Endothelial cell of umbilical vein (primary cell): ENCODE results near the gene IQCC. TPM values are rescaled to one million over a fixed set of nuclear protein-coding genes. Genes with fewer than 3 reads are reported as not detected.

ENCODE experiments used
- BruUV-seq: library from RNA; stranded (reverse); fragments of 400-500 nt; replicated peaks from 2 replicates; lab custom pipeline; 2021; lab: Mats Ljungman, UMichigan
- CTCF ChIA-PET: fragments of 300-600, 350-600 bp; sonication (Branson Sonifier 250); formaldehyde crosslinking; loops from one replicate; lab custom pipeline; 2021; ENCODE audit warnings: antibody characterized with exemption, inconsistent platforms; lab: Charles Lee
- POLR2A ChIA-PET: fragments of 300-600, 350-600 bp; sonication (Branson Sonifier 250); formaldehyde crosslinking; loops from one replicate; lab custom pipeline; 2021; ENCODE audit warnings: antibody characterized with exemption, inconsistent platforms; lab: Charles Lee
- DNase-seq: peaks from one replicate; pipeline ENCODE4 v3.0.0-alpha.2; 2011; ENCODE audit warnings: low read depth, low spot score
- FAIRE-seq: peaks from 2 replicates; lab custom pipeline; 2011; peaks lifted over from hg19 to GRCh38; lab: Jason Lieb, UNC
- H2AFZ ChIP-seq: 2 replicates; pipeline ENCODE4 v1.6.0; 2012; ENCODE audit warnings: low read depth, low read length, control low read depth, inconsistent platforms
- H3K27ac ChIP-seq: 2 replicates; pipeline ENCODE4 v1.5.1; 2011; ENCODE audit warnings: low read depth, mild to moderate bottlenecking, control low read depth, low read length, moderate library complexity; ENCODE audit not compliant: insufficient read depth
- H3K27me3 ChIP-seq, 2 experiments: 2 replicates each; pipeline versions ENCODE4 v1.6.0 to v1.6.1; 2011; ENCODE audit warnings: low read length in 2 of 2, mixed read lengths in 1 of 2; ENCODE audit not compliant: control insufficient read depth in 2 of 2, insufficient read depth in 2 of 2
- H3K36me3 ChIP-seq, 2 experiments: 2 replicates in 1 of 2; 3 replicates in 1 of 2; pipeline ENCODE4 v1.5.1; 2011; ENCODE audit warnings: low read length in 2 of 2, mild to moderate bottlenecking in 1 of 2, moderate library complexity in 1 of 2; ENCODE audit not compliant: control insufficient read depth in 2 of 2, insufficient read depth in 2 of 2; ENCODE audit errors: extremely low read depth in 1 of 2
- H3K4me1 ChIP-seq: 3 replicates; pipeline ENCODE4 v1.5.1; 2011; ENCODE audit warnings: mild to moderate bottlenecking, low read length; ENCODE audit not compliant: control insufficient read depth, insufficient read depth; ENCODE audit errors: extremely low read depth
- H3K4me2 ChIP-seq: 2 replicates; pipeline ENCODE4 v1.6.1; 2011; ENCODE audit warnings: low read length, control low read depth, mixed read lengths; ENCODE audit not compliant: insufficient read depth
- H3K4me3 ChIP-seq, 3 experiments: fragments of 200-600 bp in 1 of 3; sonication (generic), shearing (Covaris generic) in 1 of 3; replicated peaks in 1 of 3; 2 replicates each; pipeline ENCODE4 v1.5.1; 2011 to 2016; ENCODE audit warnings: control low read depth in 3 of 3, low read length in 3 of 3, mild to moderate bottlenecking in 2 of 3, inconsistent platforms in 1 of 3, low read depth in 1 of 3, moderate library complexity in 1 of 3; ENCODE audit not compliant: insufficient read depth in 1 of 3
- H3K79me2 ChIP-seq: 2 replicates; pipeline ENCODE4 v1.6.0; 2012; ENCODE audit warnings: low read length, inconsistent platforms; ENCODE audit not compliant: control insufficient read depth, insufficient read depth
- H3K9ac ChIP-seq: replicated peaks from 2 replicates; pipeline ENCODE3; 2011; ENCODE audit warnings: low read length, control low read depth; ENCODE audit not compliant: insufficient read depth; ENCODE audit errors: extremely low read depth
- H3K9me1 ChIP-seq: replicated peaks from 3 replicates; pipeline ENCODE4 v1.6.0; 2011; ENCODE audit warnings: mild to moderate bottlenecking, low read length; ENCODE audit not compliant: control insufficient read depth, insufficient read depth; ENCODE audit errors: extremely low read depth
- H3K9me3 ChIP-seq: replicated peaks from 2 replicates; pipeline ENCODE4 v1.5.1; 2012; ENCODE audit warnings: low read length, inconsistent platforms; ENCODE audit not compliant: control insufficient read depth, insufficient read depth
- H4K20me1 ChIP-seq: replicated peaks from 2 replicates; pipeline ENCODE3; 2011; ENCODE audit warnings: mild to moderate bottlenecking, low read length; ENCODE audit not compliant: control insufficient read depth, insufficient read depth; ENCODE audit errors: extremely low read depth
- EZH2 ChIP-seq: IDR thresholded peaks from 2 replicates; pipeline ENCODE4 v1.6.1; 2012; ENCODE audit warnings: borderline replicate concordance, low read depth, mild to moderate bottlenecking, moderate library complexity, low read length, inconsistent platforms; ENCODE audit not compliant: severe bottlenecking
- FOS ChIP-seq: IDR thresholded peaks from 2 replicates; pipeline ENCODE4 v1.6.1; 2011; ENCODE audit warnings: mild to moderate bottlenecking, low read length, moderate library complexity, borderline replicate concordance; ENCODE audit not compliant: insufficient read depth
- GATA2 ChIP-seq: IDR thresholded peaks from 2 replicates; pipeline ENCODE4 v1.7.0; 2011; ENCODE audit warnings: low read depth, mild to moderate bottlenecking, moderate library complexity, mixed read lengths, low read length; ENCODE audit not compliant: insufficient read length, insufficient read depth
- MYC ChIP-seq: IDR thresholded peaks from one replicate; pipeline ENCODE4 v1.6.1; 2011; ENCODE audit warnings: mild to moderate bottlenecking, low read depth, low read length
- POLR2A ChIP-seq: IDR thresholded peaks from 2 replicates; pipeline ENCODE4 v1.6.1; 2012; ENCODE audit warnings: low read depth, mild to moderate bottlenecking, control low read depth, low read length
- POLR2AphosphoS5 ChIP-seq: IDR thresholded peaks from 2 replicates; pipeline ENCODE4 v1.6.1; 2012; ENCODE audit warnings: low read depth, mild to moderate bottlenecking, control low read depth, low read length, moderate library complexity; ENCODE audit not compliant: insufficient read depth
- dilution Hi-C: fragments of 300-500 bp; cut with MboI; formaldehyde crosslinking; loops from one replicate; pipeline ENCODE4 v1.15.0; 2019; ENCODE audit warnings: low sequenced_read_pairs; ENCODE audit not compliant: extremely low pct_ligation_motif_present
- intact Hi-C: fragments of 100-400 bp; cut with micrococcal nuclease; formaldehyde crosslinking; loops from one replicate; pipeline ENCODE4 v1.10.0; 2022
- polyA plus RNA-seq, 4 experiments: library from polyadenylated mRNA; depleted of rRNA in 3 of 4; stranded (reverse) in 3 of 4; unstranded in 1 of 4; fragments of >200 nt; gene quantifications; 2 replicates each; pipeline versions ENCODE4 v1.2.1 to v1.2.3, GENCODE V29; 2011 to 2012; ENCODE audit warnings: missing spikeins in 1 of 4
- total RNA-seq: library from RNA; stranded (reverse); gene quantifications from 2 replicates; pipeline ENCODE4 v1.2.3, GENCODE V29; 2021
- TF ChIP-seq, protein P1 (sequence below), 2 donors: IDR thresholded peaks; 1 replicate in 1 of 2; 2 replicates in 1 of 2; pipeline ENCODE4 v1.5.1; 2011; ENCODE audit warnings: low read length in 2 of 2, mild to moderate bottlenecking in 2 of 2, moderate library complexity in 2 of 2, control low read depth in 1 of 2, inconsistent platforms in 1 of 2, low read depth in 1 of 2; ENCODE audit not compliant: insufficient read depth in 1 of 2; ENCODE audit errors: extremely low read depth in 1 of 2

Gene IQCC
- total and polyA plus RNA-seq, 2 donors (not counting 3 experiments of a cell fraction or from before 2014, with no cell fraction given): 1.1 to 1.8 TPM

- Histone ChIP-seq H3K79me2 (no peaks in the 10 kb centered on the region), H3K4me2 (no peak overlapping the region), H3K27me3 (no peaks in the 10 kb centered on the region), H3K9me3 (no peaks in the 10 kb centered on the region), H3K4me1 (peaks cover 8% of the 10 kb centered on the region), H4K20me1 (no peaks in the 10 kb centered on the region), H3K9me1 (no peaks in the 10 kb centered on the region), H3K4me3 (no peak overlapping the region), H3K36me3 (peaks cover 21 to 38% of the 10 kb centered on the region in 2 experiments), H3K9ac (no peak overlapping the region), H3K27ac (no peak overlapping the region), H2AFZ (no peak overlapping the region)
- TF ChIP-seq FOS (no peak), EZH2 (no peak), MYC (no peak), POLR2AphosphoS5 (no peak), GATA2 (no peak), POLR2A (no peak)
- TF ChIP-seq, protein P1, sequence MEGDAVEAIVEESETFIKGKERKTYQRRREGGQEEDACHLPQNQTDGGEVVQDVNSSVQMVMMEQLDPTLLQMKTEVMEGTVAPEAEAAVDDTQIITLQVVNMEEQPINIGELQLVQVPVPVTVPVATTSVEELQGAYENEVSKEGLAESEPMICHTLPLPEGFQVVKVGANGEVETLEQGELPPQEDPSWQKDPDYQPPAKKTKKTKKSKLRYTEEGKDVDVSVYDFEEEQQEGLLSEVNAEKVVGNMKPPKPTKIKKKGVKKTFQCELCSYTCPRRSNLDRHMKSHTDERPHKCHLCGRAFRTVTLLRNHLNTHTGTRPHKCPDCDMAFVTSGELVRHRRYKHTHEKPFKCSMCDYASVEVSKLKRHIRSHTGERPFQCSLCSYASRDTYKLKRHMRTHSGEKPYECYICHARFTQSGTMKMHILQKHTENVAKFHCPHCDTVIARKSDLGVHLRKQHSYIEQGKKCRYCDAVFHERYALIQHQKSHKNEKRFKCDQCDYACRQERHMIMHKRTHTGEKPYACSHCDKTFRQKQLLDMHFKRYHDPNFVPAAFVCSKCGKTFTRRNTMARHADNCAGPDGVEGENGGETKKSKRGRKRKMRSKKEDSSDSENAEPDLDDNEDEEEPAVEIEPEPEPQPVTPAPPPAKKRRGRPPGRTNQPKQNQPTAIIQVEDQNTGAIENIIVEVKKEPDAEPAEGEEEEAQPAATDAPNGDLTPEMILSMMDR (IDR thresholded peaks at IDR 0.05; ENCODE audit: extremely low read depth in 1 of 2, insufficient read depth in 1 of 2, low read depth in 1 of 2, low read length in 2 of 2): no peak
- FAIRE-seq (no peak), DNase-seq (no peak)
- dilution Hi-C loops: no loop called here
- CTCF ChIA-PET: interaction anchor here (0.9 to 1.0 kb wide), 2 partner anchors 8 to 18 kb away, joined by 3 to 4 read pairs; no protein-coding TSS in a partner anchor
- intact Hi-C loops: no loop called here
- no TSS peak for BruUV-seq
- POLR2A ChIA-PET: interaction anchor here (0.7 kb wide), 1 partner anchor 37 kb away, joined by 4 read pairs; no protein-coding TSS in a partner anchor
Observed at GRCh38 chr1:32197837-32198236, 7.6 kb upstream of the IQCC start.
